GM12878 (cell line): Measurements from ENCODE around the gene ICA1. TPM values are rescaled to one million over a fixed set of nuclear protein-coding genes. Genes with fewer than 3 reads are reported as not detected.

Experiments used
- ATF7 ChIP-seq: fragments of 450-650 bp; IDR thresholded peaks from 2 replicates; pipeline ENCODE4 v1.6.1; 2016; ENCODE audit warnings: low read depth, mild to moderate bottlenecking
- DPF2 ChIP-seq: fragments of 450-650 bp; IDR thresholded peaks from 2 replicates; pipeline ENCODE4 v1.6.1; 2017; ENCODE audit warnings: mild to moderate bottlenecking
- E4F1 ChIP-seq: fragments of 450-650 bp; IDR thresholded peaks from 2 replicates; pipeline ENCODE4 v1.6.1; 2018; ENCODE audit warnings: borderline replicate concordance, mild to moderate bottlenecking; ENCODE audit not compliant: partially characterized antibody
- IKZF2 ChIP-seq, 2 experiments: fragments of 450-650 bp; IDR thresholded peaks; 2 replicates each; pipeline ENCODE4 v1.6.1; 2017; ENCODE audit warnings: mild to moderate bottlenecking in 2 of 2, moderate library complexity in 2 of 2
- MTA3 ChIP-seq: IDR thresholded peaks from 2 replicates; pipeline ENCODE4 v1.6.1; 2012; ENCODE audit warnings: low read length, inconsistent platforms, borderline replicate concordance
- NBN ChIP-seq: fragments of 450-650 bp; IDR thresholded peaks from 2 replicates; pipeline ENCODE4 v1.6.1; 2016
- PKNOX1 ChIP-seq: fragments of 450-650 bp; IDR thresholded peaks from 2 replicates; pipeline ENCODE4 v1.6.1; 2016; ENCODE audit warnings: mild to moderate bottlenecking
- POLR2AphosphoS2 ChIP-seq: IDR thresholded peaks from 2 replicates; pipeline ENCODE4 v1.6.1; 2011; ENCODE audit warnings: low read depth, mild to moderate bottlenecking, low read length, improper control_type of control experiment, moderate library complexity
- RB1 ChIP-seq: fragments of 450-650 bp; formaldehyde crosslinking; IDR thresholded peaks from 2 replicates; pipeline ENCODE4 v1.6.1; 2017; ENCODE audit warnings: mild to moderate bottlenecking, borderline replicate concordance
- SIN3A ChIP-seq: IDR thresholded peaks from 2 replicates; pipeline ENCODE4 v1.6.1; 2012; ENCODE audit warnings: low read depth, low read length, improper control_type of control experiment
- SP1 ChIP-seq: IDR thresholded peaks from one replicate; pipeline ENCODE4 v1.6.1; 2011; ENCODE audit warnings: low read depth, low read length
- ZBTB11 ChIP-seq: fragments of 450-650 bp; formaldehyde crosslinking; IDR thresholded peaks from 2 replicates; pipeline ENCODE4 v1.5.0; 2022; ENCODE audit warnings: mild to moderate bottlenecking, missing genetic modification characterization
- ZBTB4 ChIP-seq: fragments of 450-650 bp; formaldehyde crosslinking; IDR thresholded peaks from 2 replicates; pipeline ENCODE4 v1.4.0; 2022; ENCODE audit warnings: mild to moderate bottlenecking, moderate library complexity
- ZNF217 ChIP-seq: fragments of 450-650 bp; IDR thresholded peaks from 2 replicates; pipeline ENCODE4 v1.6.1; 2017; ENCODE audit warnings: antibody characterized with exemption, mild to moderate bottlenecking
- ZNF592 ChIP-seq: fragments of 450-650 bp; IDR thresholded peaks from 2 replicates; pipeline ENCODE4 v1.6.1; 2017; ENCODE audit warnings: mild to moderate bottlenecking, moderate library complexity
- polyA plus RNA-seq, 11 experiments: library from polyadenylated mRNA; depleted of rRNA in 4 of 11; unstranded in 6 of 11; stranded (reverse) in 5 of 11; fragments of >200 nt; fragmentation: Nextera tagmentation in 4 of 11; fragmentation: Illumina TruSeq in 1 of 11; extraction: Ambion mirVana in 4 of 11; extraction: Trizol in 1 of 11; gene quantifications; 1 replicate in 1 of 11; 2 replicates in 10 of 11; pipeline versions ENCODE4 v1.2.1 to v1.2.3, GENCODE V29; 2011 to 2016; ENCODE audit warnings: inconsistent platforms in 2 of 11, missing spikeins in 2 of 11, low read depth in 1 of 11
- total RNA-seq, 4 experiments: library from RNA; depleted of rRNA in 3 of 4; stranded (reverse); fragments of >200 nt in 3 of 4; fragmentation: Illumina TruSeq in 1 of 4; extraction: Trizol in 1 of 4; gene quantifications; 2 replicates each; pipeline versions ENCODE4 v1.2.1 to v1.2.3, GENCODE V29; 2013 to 2021

Gene ICA1
- total and polyA plus RNA-seq, 10 of the 15 experiments (the other 5 are each of a cell fraction or from before 2014, with no cell fraction given): 1.3 to 35.1 (median 3.3) TPM

GRCh38 chr7:8134089-8134733 is 127.8 kb downstream of the ICA1 start (continued):
- peak; percentile 11; the same call in 1 of the 2 replicates for TF ChIP-seq ZNF592
- TF ChIP-seq DPF2: peak; percentile 86
- peak; percentile 98 for TF ChIP-seq ATF7
- TF ChIP-seq ZBTB4 (CRISPR knock-in tag): no peak
- TF ChIP-seq ZNF217: no peak
- peak; percentile 76; the same call in 1 of the 2 replicates for TF ChIP-seq PKNOX1
- peak; percentile 64; the same call in 1 of the 2 replicates for TF ChIP-seq RB1
- peak; percentile 32 for TF ChIP-seq SP1
- 0 out of 2 replicates have a peak, but pooled peaks have one; percentile 50 for TF ChIP-seq POLR2AphosphoS2
- no peak for TF ChIP-seq SIN3A
- TF ChIP-seq NBN: peak; percentile 78
- TF ChIP-seq MTA3: no peak
- TF ChIP-seq E4F1: no peak
- TF ChIP-seq ZBTB11 (CRISPR knock-in tag): no peak
- peak; percentile 96 to 97 for TF ChIP-seq IKZF2 (IDR thresholded peaks at IDR 0.05)
